Ishikawa (cell line): Measurements from ENCODE around the gene SDK1.

Experiments used
- CEBPB ChIP-seq: IDR thresholded peaks from 2 replicates; pipeline ENCODE4 v1.6.1; 2012
- CREB1 ChIP-seq: IDR thresholded peaks from 2 replicates; pipeline ENCODE4 v1.6.1; 2012; ENCODE audit warnings: low read depth
- EGR1 ChIP-seq: IDR thresholded peaks from 2 replicates; pipeline ENCODE4 v1.6.1; 2012
- EP300 ChIP-seq: IDR thresholded peaks from 2 replicates; pipeline ENCODE4 v1.6.1; 2012; ENCODE audit warnings: borderline replicate concordance
- FOXM1 ChIP-seq: IDR thresholded peaks from 2 replicates; pipeline ENCODE4 v1.6.1; 2012; ENCODE audit warnings: low read depth, borderline replicate concordance
- MAX ChIP-seq: IDR thresholded peaks from 2 replicates; pipeline ENCODE4 v1.6.1; 2012
- NFIC ChIP-seq: IDR thresholded peaks from 2 replicates; pipeline ENCODE4 v1.6.1; 2012
- RAD21 ChIP-seq: IDR thresholded peaks from 2 replicates; pipeline ENCODE4 v1.6.1; 2012; ENCODE audit warnings: low read depth
- TAF1 ChIP-seq: IDR thresholded peaks from 2 replicates; pipeline ENCODE4 v1.6.1; 2012; ENCODE audit warnings: low read depth, mild to moderate bottlenecking
- TCF12 ChIP-seq: IDR thresholded peaks from 2 replicates; pipeline ENCODE4 v1.6.1; 2012; ENCODE audit warnings: low read depth
- TEAD4 ChIP-seq: IDR thresholded peaks from 2 replicates; pipeline ENCODE4 v1.6.1; 2012
- USF1 ChIP-seq: IDR thresholded peaks from 2 replicates; pipeline ENCODE4 v1.6.1; 2012
- YY1 ChIP-seq: IDR thresholded peaks from 2 replicates; pipeline ENCODE4 v1.6.1; 2012; ENCODE audit warnings: low read depth
- ZBTB7A ChIP-seq: IDR thresholded peaks from 2 replicates; pipeline ENCODE4 v1.6.1; 2012; ENCODE audit warnings: low read depth
- TF ChIP-seq, protein P1 (sequence below): IDR thresholded peaks from 2 replicates; pipeline ENCODE4 v1.6.1; 2012; ENCODE audit warnings: low read depth, mild to moderate bottlenecking

The SDK1 gene

GRCh38 chr7:4157651-4158050 is 856.6 kb downstream of the SDK1 start:
- no peak for TF ChIP-seq ZBTB7A
- no peak for TF ChIP-seq USF1
- TF ChIP-seq NFIC: no peak
- TF ChIP-seq TAF1: no peak
- TF ChIP-seq TCF12: no peak
- no peak for TF ChIP-seq TEAD4
- TF ChIP-seq CEBPB: no peak
- TF ChIP-seq EP300: no peak
- no peak for TF ChIP-seq EGR1
- TF ChIP-seq RAD21: no peak
- no peak for TF ChIP-seq YY1
- TF ChIP-seq, protein P1, sequence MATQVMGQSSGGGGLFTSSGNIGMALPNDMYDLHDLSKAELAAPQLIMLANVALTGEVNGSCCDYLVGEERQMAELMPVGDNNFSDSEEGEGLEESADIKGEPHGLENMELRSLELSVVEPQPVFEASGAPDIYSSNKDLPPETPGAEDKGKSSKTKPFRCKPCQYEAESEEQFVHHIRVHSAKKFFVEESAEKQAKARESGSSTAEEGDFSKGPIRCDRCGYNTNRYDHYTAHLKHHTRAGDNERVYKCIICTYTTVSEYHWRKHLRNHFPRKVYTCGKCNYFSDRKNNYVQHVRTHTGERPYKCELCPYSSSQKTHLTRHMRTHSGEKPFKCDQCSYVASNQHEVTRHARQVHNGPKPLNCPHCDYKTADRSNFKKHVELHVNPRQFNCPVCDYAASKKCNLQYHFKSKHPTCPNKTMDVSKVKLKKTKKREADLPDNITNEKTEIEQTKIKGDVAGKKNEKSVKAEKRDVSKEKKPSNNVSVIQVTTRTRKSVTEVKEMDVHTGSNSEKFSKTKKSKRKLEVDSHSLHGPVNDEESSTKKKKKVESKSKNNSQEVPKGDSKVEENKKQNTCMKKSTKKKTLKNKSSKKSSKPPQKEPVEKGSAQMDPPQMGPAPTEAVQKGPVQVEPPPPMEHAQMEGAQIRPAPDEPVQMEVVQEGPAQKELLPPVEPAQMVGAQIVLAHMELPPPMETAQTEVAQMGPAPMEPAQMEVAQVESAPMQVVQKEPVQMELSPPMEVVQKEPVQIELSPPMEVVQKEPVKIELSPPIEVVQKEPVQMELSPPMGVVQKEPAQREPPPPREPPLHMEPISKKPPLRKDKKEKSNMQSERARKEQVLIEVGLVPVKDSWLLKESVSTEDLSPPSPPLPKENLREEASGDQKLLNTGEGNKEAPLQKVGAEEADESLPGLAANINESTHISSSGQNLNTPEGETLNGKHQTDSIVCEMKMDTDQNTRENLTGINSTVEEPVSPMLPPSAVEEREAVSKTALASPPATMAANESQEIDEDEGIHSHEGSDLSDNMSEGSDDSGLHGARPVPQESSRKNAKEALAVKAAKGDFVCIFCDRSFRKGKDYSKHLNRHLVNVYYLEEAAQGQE: no peak
- TF ChIP-seq CREB1: no peak

DNA sequence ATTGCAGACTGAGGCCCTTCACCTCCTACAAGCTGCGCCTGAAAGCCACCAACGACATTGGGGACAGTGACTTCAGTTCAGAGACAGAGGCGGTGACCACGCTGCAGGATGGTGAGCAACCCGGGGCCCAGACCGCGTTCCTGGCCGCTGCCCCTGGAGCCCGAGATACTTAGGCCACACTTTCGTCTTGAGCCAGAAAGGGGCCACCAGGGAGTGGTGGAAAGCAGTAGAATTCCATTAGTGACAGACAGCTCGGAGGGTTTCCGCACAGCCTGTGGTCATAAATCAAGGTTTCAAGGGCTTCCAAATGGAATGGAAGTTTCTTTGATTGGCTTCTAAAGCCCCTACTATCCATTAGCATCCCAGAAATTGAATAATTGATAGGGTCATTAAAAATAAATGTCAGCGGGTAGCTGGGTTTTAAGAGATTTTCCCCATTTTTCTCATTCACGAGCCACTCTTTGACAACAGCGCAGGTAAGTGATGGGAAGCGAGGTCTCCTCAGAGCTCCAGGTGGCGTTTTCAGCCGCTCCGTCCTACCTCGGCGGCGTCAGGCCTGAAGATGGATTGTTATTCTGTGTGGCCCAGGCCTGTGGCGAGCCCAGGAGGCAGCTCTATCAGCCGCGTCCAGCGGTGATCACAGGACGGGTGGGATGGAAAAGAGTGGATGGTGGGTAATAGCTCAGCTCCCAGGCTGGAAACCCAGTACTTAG is 857.5 kb downstream of the SDK1 start:
- TF ChIP-seq YY1: no peak
- no peak for TF ChIP-seq CREB1
- TF ChIP-seq, protein P1: no peak
- TF ChIP-seq TAF1: no peak
- TF ChIP-seq NFIC: no peak
- no peak for TF ChIP-seq CEBPB
- TF ChIP-seq EP300: no peak
- TF ChIP-seq FOXM1: no peak
- no peak for TF ChIP-seq ZBTB7A
- no peak for TF ChIP-seq TCF12
- TF ChIP-seq USF1: no peak

DNA sequence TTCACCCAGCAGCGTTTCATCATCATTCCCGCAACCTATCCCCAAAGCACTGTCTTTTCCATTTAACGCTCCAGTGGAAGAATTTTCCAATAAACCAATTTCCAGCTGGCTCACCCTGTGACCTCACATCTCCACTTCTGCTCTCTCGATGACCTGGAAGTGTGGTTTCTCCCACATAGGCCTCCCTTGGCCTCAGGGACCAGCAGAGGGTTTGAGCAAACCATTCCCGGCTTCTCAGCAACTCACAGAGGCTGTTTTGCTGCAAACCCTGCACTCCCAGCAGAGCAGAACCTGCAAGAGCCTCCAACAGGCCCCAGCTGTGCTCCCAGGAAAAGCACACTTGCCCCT is 858.1 kb downstream of the SDK1 start:
- TF ChIP-seq TAF1 (no peak), TCF12 (no peak), CREB1 (no peak), TEAD4 (no peak), CEBPB (no peak), MAX (no peak), FOXM1 (no peak), NFIC (no peak), YY1 (no peak), ZBTB7A (no peak), RAD21 (no peak), EP300 (no peak), USF1 (no peak), EGR1 (no peak)
- TF ChIP-seq, protein P1: no peak

DNA sequence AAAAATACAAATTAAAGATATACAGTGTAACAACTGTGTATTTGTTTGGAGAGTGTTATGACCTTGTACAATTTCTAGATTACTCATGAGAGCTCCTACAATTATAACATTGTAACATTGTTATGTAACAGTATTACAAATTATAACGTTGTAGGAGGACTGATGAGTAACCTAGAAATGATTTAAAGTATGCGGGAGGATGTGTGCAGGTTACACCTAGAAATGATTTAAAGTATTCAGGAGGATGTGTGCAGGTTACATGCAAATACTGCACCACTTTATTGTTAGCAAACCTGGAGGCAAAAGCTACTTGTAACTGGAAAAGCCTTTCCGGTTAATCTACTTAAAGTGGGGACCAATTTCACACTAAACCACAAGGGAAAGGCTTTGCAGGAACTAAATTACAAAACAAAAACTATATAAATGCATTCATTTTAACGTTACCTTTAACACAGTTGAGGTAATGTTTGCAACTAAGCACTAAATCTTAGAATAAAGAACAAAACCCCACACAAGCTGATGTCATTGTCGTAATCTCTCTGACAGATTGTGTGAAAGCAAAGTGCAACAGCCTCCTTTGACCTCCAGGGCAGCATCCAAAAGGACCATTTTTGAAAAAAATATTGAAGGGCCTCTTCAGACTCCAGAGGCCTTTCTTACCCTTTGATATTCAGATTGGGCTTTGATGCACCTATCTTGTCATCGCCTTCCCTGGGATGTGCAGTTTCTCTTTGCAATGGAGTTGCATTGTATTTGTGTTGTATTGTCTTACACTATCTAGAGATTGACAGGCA is 858.9 kb downstream of the SDK1 start:
- TF ChIP-seq MAX (no peak), EP300 (no peak), FOXM1 (no peak), TEAD4 (no peak), EGR1 (no peak), CREB1 (no peak), CEBPB (no peak), TAF1 (no peak), USF1 (no peak), ZBTB7A (no peak), RAD21 (no peak), YY1 (no peak), NFIC (no peak), TCF12 (no peak)
- TF ChIP-seq, protein P1: no peak
